Astrocyte (in vitro differentiated cells and primary cell): ENCODE data around the gene CNP. TPM values are rescaled to one million over a fixed set of nuclear protein-coding genes. Genes with fewer than 3 reads are reported as not detected.

Source experiments
- DNase-seq: peaks from one replicate; pipeline ENCODE4 v3.0.0-alpha.2; 2010; ENCODE audit warnings: low read depth
- FAIRE-seq: peaks from 2 replicates; lab custom pipeline; 2011; peaks lifted over from hg19 to GRCh38; lab: Jason Lieb, UNC
- H2AFZ ChIP-seq: 2 replicates; pipeline ENCODE4 v1.6.0; 2012; ENCODE audit warnings: low read depth, low read length, inconsistent platforms
- H3K27ac ChIP-seq: 2 replicates; pipeline ENCODE4 v1.5.1; 2011; ENCODE audit warnings: low read depth, low read length, inconsistent platforms
- H3K27me3 ChIP-seq: 2 replicates; pipeline ENCODE4 v1.6.0; 2011; ENCODE audit warnings: low read length, inconsistent platforms; ENCODE audit not compliant: insufficient read depth
- H3K36me3 ChIP-seq: 2 replicates; pipeline ENCODE4 v1.5.1; 2011; ENCODE audit warnings: low read length, inconsistent platforms; ENCODE audit not compliant: insufficient read depth
- H3K4me1 ChIP-seq: 2 replicates; pipeline ENCODE4 v1.5.1; 2011; ENCODE audit warnings: low read length, inconsistent platforms; ENCODE audit not compliant: insufficient read depth
- H3K4me2 ChIP-seq: 2 replicates; pipeline ENCODE4 v1.6.0; 2012; ENCODE audit warnings: low read length, inconsistent platforms
- H3K4me3 ChIP-seq: 2 replicates; pipeline ENCODE4 v1.5.1; 2011; ENCODE audit warnings: low read depth, mild to moderate bottlenecking, low read length, inconsistent platforms; ENCODE audit not compliant: insufficient read depth
- H3K79me2 ChIP-seq: 2 replicates; pipeline ENCODE4 v1.6.0; 2012; ENCODE audit warnings: mild to moderate bottlenecking, low read length, inconsistent platforms; ENCODE audit not compliant: insufficient read depth
- H3K9ac ChIP-seq: 2 replicates; pipeline ENCODE4 v1.6.0; 2012; ENCODE audit warnings: mild to moderate bottlenecking, low read length, inconsistent platforms
- H3K9me3 ChIP-seq: 2 replicates; pipeline ENCODE4 v1.5.1; 2012; ENCODE audit warnings: low read depth, mild to moderate bottlenecking, low read length, inconsistent platforms; ENCODE audit not compliant: insufficient read depth
- H4K20me1 ChIP-seq: 2 replicates; pipeline ENCODE4 v1.6.0; 2012; ENCODE audit warnings: low read length, inconsistent platforms; ENCODE audit not compliant: insufficient read depth
- H3K27ac Mint-ChIP-seq: one replicate; pipeline ENCODE4 v1.8.0; 2021; ENCODE audit warnings: mild to moderate bottlenecking, mixed read lengths; ENCODE audit not compliant: unreplicated experiment
- H3K27me3 Mint-ChIP-seq: one replicate; pipeline ENCODE4 v1.8.0; 2021; ENCODE audit warnings: low read depth, mixed read lengths; ENCODE audit not compliant: unreplicated experiment
- H3K36me3 Mint-ChIP-seq: one replicate; pipeline ENCODE4 v1.8.0; 2021; ENCODE audit warnings: low read depth, mixed read lengths; ENCODE audit not compliant: unreplicated experiment
- H3K4me1 Mint-ChIP-seq: one replicate; pipeline ENCODE4 v1.8.0; 2021; ENCODE audit warnings: low read depth, mixed read lengths; ENCODE audit not compliant: unreplicated experiment
- H3K4me3 Mint-ChIP-seq: one replicate; pipeline ENCODE4 v1.8.0; 2021; ENCODE audit warnings: mild to moderate bottlenecking, moderate library complexity, mixed read lengths; ENCODE audit not compliant: unreplicated experiment
- H3K9me3 Mint-ChIP-seq: one replicate; pipeline ENCODE4 v1.8.0; 2021; ENCODE audit warnings: mild to moderate bottlenecking, mixed read lengths; ENCODE audit not compliant: unreplicated experiment
- CTCF ChIP-seq: IDR thresholded peaks from 2 replicates; pipeline ENCODE4 v1.5.1; 2011; ENCODE audit warnings: low read depth, mild to moderate bottlenecking, inconsistent platforms, low read length, moderate library complexity; ENCODE audit not compliant: insufficient read depth
- EZH2 ChIP-seq: IDR thresholded peaks from 2 replicates; pipeline ENCODE4 v1.6.1; 2012; ENCODE audit warnings: mild to moderate bottlenecking, low read length, inconsistent platforms; ENCODE audit not compliant: insufficient read depth
- total RNA-seq: library from RNA; stranded (reverse); gene quantifications from 2 replicates; pipeline ENCODE4 v1.2.1, GENCODE V29; 2021

The CNP gene
- total RNA-seq, 1 donor from 2014 or later, result 169 TPM

GRCh38 chr17:41917679-41918313 lies 48.8 kb upstream of the CNP start:
- peaks cover 6% of the 10 kb centered on the region for H3K36me3 ChIP-seq
- Mint-ChIP-seq H3K9me3 (no peaks in the 10 kb centered on the region), H3K27me3 (no peaks in the 10 kb centered on the region), H3K4me3 (peak overlapping the region; percentile 90), H3K4me1 (peaks cover 37% of the 10 kb centered on the region), H3K27ac (peak overlapping the region; percentile 70), H3K36me3 (peaks cover 10% of the 10 kb centered on the region)
- no peaks in the 10 kb centered on the region for H3K27me3 ChIP-seq
- peaks cover 60% of the 10 kb centered on the region for H3K79me2 ChIP-seq
- peak overlapping the region; percentile 55 for H2AFZ ChIP-seq
- H3K4me1 ChIP-seq, result peaks cover 47% of the 10 kb centered on the region
- H3K4me2 ChIP-seq, result peak overlapping the region; percentile 98
- H4K20me1 ChIP-seq, result peaks cover 58% of the 10 kb centered on the region
- H3K9ac ChIP-seq, result peak overlapping the region; percentile 95
- DNase-seq (no peak), FAIRE-seq (no peak)
- peak overlapping the region; percentile 90 for H3K4me3 ChIP-seq
- TF ChIP-seq EZH2, result no peak
- H3K27ac ChIP-seq, result peak overlapping the region; percentile 85
- no peaks in the 10 kb centered on the region for H3K9me3 ChIP-seq

- DNase-seq (peak; percentile 84), FAIRE-seq (no peak)
- Histone ChIP-seq H3K9me3 (no peaks in the 10 kb centered on the region), H4K20me1 (peaks cover 51% of the 10 kb centered on the region), H3K4me1 (peaks cover 45% of the 10 kb centered on the region), H2AFZ (peak within 1 kb of the TSS; percentile 98), H3K79me2 (peaks cover 53% of the 10 kb centered on the region), H3K27me3 (no peaks in the 10 kb centered on the region), H3K27ac (peak within 1 kb of the TSS; percentile 85), H3K4me2 (peak within 1 kb of the TSS; percentile 98), H3K36me3 (no peaks in the 10 kb centered on the region), H3K4me3 (peak within 1 kb of the TSS; percentile 90), H3K9ac (peak within 1 kb of the TSS; percentile 95)
- no peaks in the 10 kb centered on the region for H3K27me3 Mint-ChIP-seq
- TF ChIP-seq CTCF (no peak), EZH2 (no peak)
- H3K4me3 Mint-ChIP-seq, result peak within 1 kb of the TSS; percentile 90
- peak within 1 kb of the TSS; percentile 70 for H3K27ac Mint-ChIP-seq
- no peaks in the 10 kb centered on the region for H3K9me3 Mint-ChIP-seq
- H3K36me3 Mint-ChIP-seq, result peaks cover 8% of the 10 kb centered on the region
- peaks cover 33% of the 10 kb centered on the region for H3K4me1 Mint-ChIP-seq
Observed at GRCh38 chr17:41918314-41919164, 48.1 kb upstream of the CNP start, which contains the start of gene ACLY. TSS of gene ACLY (minus strand) at chr17:41918951. CDS start at chr17:41913873, 5,078 bp downstream.

GRCh38 chr17:41919165-41919817 lies 47.3 kb upstream of the CNP start:
- FAIRE-seq, result no peak
- no peak for TF ChIP-seq EZH2
- TF ChIP-seq CTCF, result no peak
- H2AFZ ChIP-seq, result peak overlapping the region; percentile 98
- no peaks in the 10 kb centered on the region for H3K9me3 ChIP-seq
- H3K27me3 Mint-ChIP-seq, result no peaks in the 10 kb centered on the region
- H3K9me3 Mint-ChIP-seq, result no peaks in the 10 kb centered on the region
- H3K4me1 ChIP-seq, result peaks cover 38% of the 10 kb centered on the region
- H3K9ac ChIP-seq, result peak overlapping the region; percentile 67
- no peaks in the 10 kb centered on the region for H3K36me3 ChIP-seq
- peaks cover 45% of the 10 kb centered on the region for H3K79me2 ChIP-seq
- H3K4me2 ChIP-seq, result peak overlapping the region; percentile 98
- H3K4me3 Mint-ChIP-seq, result peak overlapping the region; percentile 77
- H3K27ac ChIP-seq, result peak overlapping the region; percentile 35
- DNase-seq, result no peak
- H3K4me1 Mint-ChIP-seq, result peaks cover 26% of the 10 kb centered on the region
- H3K27me3 ChIP-seq, result no peaks in the 10 kb centered on the region
- H3K27ac Mint-ChIP-seq, result peak overlapping the region; percentile 62
- peak overlapping the region; percentile 53 for H3K4me3 ChIP-seq
- peaks cover 43% of the 10 kb centered on the region for H4K20me1 ChIP-seq
- peaks cover 4% of the 10 kb centered on the region for H3K36me3 Mint-ChIP-seq
